Cardiac muscle cell (in vitro differentiated cells and primary cell): ENCODE data around the gene RIC3. TPM values are rescaled to one million over a fixed set of nuclear protein-coding genes. Genes with fewer than 3 reads are reported as not detected.

Experiments
- DNase-seq, 2 donors: peaks; one replicate each; pipeline versions ENCODE4 v3.0.0 to v3.0.0-alpha.2; 2010 to 2017; ENCODE audit warnings: low read depth in 1 of 2, low spot score in 1 of 2
- H3K27ac ChIP-seq: fragments of 200-600 bp; sonication (generic); 2 replicates; pipeline ENCODE4 v1.5.1; 2016
- H3K27me3 ChIP-seq: fragments of 200-600 bp; sonication (generic); 2 replicates; pipeline ENCODE4 v1.6.0; 2016; ENCODE audit warnings: control low read depth
- H3K36me3 ChIP-seq: fragments of 200-600 bp; sonication (generic); 2 replicates; pipeline ENCODE4 v1.5.1; 2016; ENCODE audit warnings: control low read depth
- H3K4me1 ChIP-seq: fragments of 200-600 bp; sonication (generic); 2 replicates; pipeline ENCODE4 v1.8.1; 2017; ENCODE audit warnings: low read depth, mild to moderate bottlenecking, mixed run types
- H3K4me3 ChIP-seq: fragments of 200-600 bp; sonication (generic); 2 replicates; pipeline ENCODE4 v1.5.1; 2016; ENCODE audit warnings: mild to moderate bottlenecking
- H3K9me3 ChIP-seq: fragments of 200-600 bp; sonication (generic); 2 replicates; pipeline ENCODE4 v1.5.1; 2017; ENCODE audit warnings: low read depth, mild to moderate bottlenecking, control low read depth
- polyA plus RNA-seq: library from polyadenylated mRNA; unstranded; fragments of >200 nt; fragmentation: Nextera tagmentation; extraction: Ambion mirVana; gene quantifications from 2 replicates; pipeline ENCODE4 v1.2.1, GENCODE V29; 2016
- total RNA-seq: library from RNA; depleted of rRNA; stranded (reverse); fragments of >200 nt; gene quantifications from 2 replicates; pipeline ENCODE4 v1.2.3, GENCODE V29; 2016
- TF ChIP-seq, protein P1 (sequence below): IDR thresholded peaks from 2 replicates; pipeline ENCODE4 v1.5.1; 2012; ENCODE audit warnings: low read depth, mild to moderate bottlenecking, low read length

RIC3 gene
- total and polyA plus RNA-seq, 2 experiments from 2014 or later, result 14.3 to 22.1 TPM

- DNase-seq, result no peak
- no peaks in the 10 kb centered on the region for H3K9me3 ChIP-seq
- H3K27me3 ChIP-seq, result no peaks in the 10 kb centered on the region
- H3K36me3 ChIP-seq, result no peaks in the 10 kb centered on the region
- no peak overlapping the region for H3K27ac ChIP-seq
- no peaks in the 10 kb centered on the region for H3K4me1 ChIP-seq
- H3K4me3 ChIP-seq, result no peak overlapping the region
- TF ChIP-seq, protein P1, sequence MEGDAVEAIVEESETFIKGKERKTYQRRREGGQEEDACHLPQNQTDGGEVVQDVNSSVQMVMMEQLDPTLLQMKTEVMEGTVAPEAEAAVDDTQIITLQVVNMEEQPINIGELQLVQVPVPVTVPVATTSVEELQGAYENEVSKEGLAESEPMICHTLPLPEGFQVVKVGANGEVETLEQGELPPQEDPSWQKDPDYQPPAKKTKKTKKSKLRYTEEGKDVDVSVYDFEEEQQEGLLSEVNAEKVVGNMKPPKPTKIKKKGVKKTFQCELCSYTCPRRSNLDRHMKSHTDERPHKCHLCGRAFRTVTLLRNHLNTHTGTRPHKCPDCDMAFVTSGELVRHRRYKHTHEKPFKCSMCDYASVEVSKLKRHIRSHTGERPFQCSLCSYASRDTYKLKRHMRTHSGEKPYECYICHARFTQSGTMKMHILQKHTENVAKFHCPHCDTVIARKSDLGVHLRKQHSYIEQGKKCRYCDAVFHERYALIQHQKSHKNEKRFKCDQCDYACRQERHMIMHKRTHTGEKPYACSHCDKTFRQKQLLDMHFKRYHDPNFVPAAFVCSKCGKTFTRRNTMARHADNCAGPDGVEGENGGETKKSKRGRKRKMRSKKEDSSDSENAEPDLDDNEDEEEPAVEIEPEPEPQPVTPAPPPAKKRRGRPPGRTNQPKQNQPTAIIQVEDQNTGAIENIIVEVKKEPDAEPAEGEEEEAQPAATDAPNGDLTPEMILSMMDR, result no peak
These were observed 17.6 kb upstream of the RIC3 start for GRCh38 chr11:8186429-8186828.

- no peak for DNase-seq
- Histone ChIP-seq H3K4me1 (no peaks in the 10 kb centered on the region), H3K36me3 (no peaks in the 10 kb centered on the region), H3K27ac (no peak overlapping the region), H3K27me3 (no peaks in the 10 kb centered on the region), H3K4me3 (no peak overlapping the region), H3K9me3 (no peaks in the 10 kb centered on the region)
- TF ChIP-seq, protein P1, result no peak
These were observed 14.3 kb upstream of the RIC3 start for GRCh38 chr11:8183111-8183510.

GRCh38 chr11:8180469-8180868 is 11.6 kb upstream of the RIC3 start:
- Histone ChIP-seq H3K27me3 (no peaks in the 10 kb centered on the region), H3K36me3 (no peaks in the 10 kb centered on the region), H3K4me3 (no peak overlapping the region), H3K27ac (no peak overlapping the region), H3K4me1 (no peaks in the 10 kb centered on the region), H3K9me3 (no peaks in the 10 kb centered on the region)
- TF ChIP-seq, protein P1, result no peak
- DNase-seq, result no peak

DNA sequence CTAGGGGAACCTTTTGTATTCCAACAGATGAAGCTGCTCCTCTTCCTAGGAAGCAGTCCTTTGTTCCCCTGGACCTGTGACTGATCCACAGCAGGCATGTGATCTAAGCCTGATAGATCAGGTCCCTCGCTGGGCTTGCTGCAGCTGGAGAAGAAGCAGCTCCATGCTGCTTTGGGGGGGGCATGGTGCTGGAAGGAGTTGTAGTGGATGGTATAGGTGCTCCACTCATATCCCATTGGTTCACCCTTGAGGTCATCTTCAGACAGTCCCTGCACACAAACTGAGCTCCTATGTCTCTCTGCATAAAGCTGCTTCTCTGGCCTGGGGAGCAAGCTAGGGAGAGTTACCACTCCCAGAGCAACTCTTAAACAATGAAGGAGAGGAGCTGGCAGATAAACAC is 9.5 kb upstream of the RIC3 start:
- no peak for DNase-seq
- TF ChIP-seq, protein P1, result no peak
- Histone ChIP-seq H3K27me3 (no peaks in the 10 kb centered on the region), H3K27ac (no peak overlapping the region), H3K9me3 (no peaks in the 10 kb centered on the region), H3K4me3 (no peak overlapping the region), H3K4me1 (no peaks in the 10 kb centered on the region), H3K36me3 (no peaks in the 10 kb centered on the region)

DNA sequence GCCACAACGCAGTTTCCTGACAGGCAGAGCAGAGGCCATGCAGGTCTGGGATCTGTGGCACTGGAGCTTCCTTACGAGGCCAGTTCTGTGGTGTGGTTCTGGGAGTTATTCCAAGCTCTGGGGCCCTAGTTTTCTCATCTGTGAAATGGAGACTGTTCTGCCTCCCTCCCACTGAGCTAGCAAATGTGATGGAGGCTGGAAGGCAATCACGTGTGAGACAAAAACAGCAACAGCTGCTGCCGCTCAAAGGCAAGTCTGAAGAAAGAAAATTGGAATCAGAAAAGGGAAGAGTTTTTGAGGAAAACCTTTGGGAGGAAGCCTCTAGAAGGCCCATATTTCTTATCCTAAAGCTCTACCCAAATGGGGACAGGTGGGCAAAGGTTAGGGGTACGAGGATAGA is 8.3 kb upstream of the RIC3 start:
- no peak for DNase-seq
- H3K9me3 ChIP-seq, result no peaks in the 10 kb centered on the region
- TF ChIP-seq, protein P1, result no peak
- no peaks in the 10 kb centered on the region for H3K4me1 ChIP-seq
- H3K36me3 ChIP-seq, result no peaks in the 10 kb centered on the region
- no peak overlapping the region for H3K27ac ChIP-seq
- H3K4me3 ChIP-seq, result no peak overlapping the region
- no peaks in the 10 kb centered on the region for H3K27me3 ChIP-seq

GRCh38 chr11:8167796-8168195 is 1.0 kb downstream of the RIC3 start:
- Histone ChIP-seq H3K27me3 (peaks cover 31% of the 10 kb centered on the region), H3K36me3 (no peaks in the 10 kb centered on the region), H3K9me3 (no peaks in the 10 kb centered on the region), H3K4me1 (no peaks in the 10 kb centered on the region), H3K27ac (no peak overlapping the region), H3K4me3 (peak overlapping the region; percentile 71)
- peak; percentile 24 to 37 for DNase-seq
- TF ChIP-seq, protein P1, result no peak
